HG03432 (cell line): ENCODE measurements around the gene CEP120.
"Not testable (repeated sequence)": the region's sequence is repeated elsewhere in the genome, so short reads cannot be mapped to it uniquely, and the experiment has no call there.

ENCODE experiments used
- ATAC-seq: cut with Tn5 transposase; IDR thresholded peaks from one replicate; pipeline ENCODE4 v1.9.1; 2021; ENCODE audit warnings: mild to moderate bottlenecking, moderate library complexity; ENCODE audit not compliant: unreplicated experiment

The CEP120 gene

GRCh38 chr5:123423278-123424149 lies at the start of gene CEP120:
CEP120 (minus strand) TSS chr5:123423403; CDS start chr5:123422998, 405 bp downstream.
- peak; percentile 98 for ATAC-seq

GRCh38 chr5:123472150-123472924 lies 49.1 kb upstream of the CEP120 start:
- ATAC-seq: no peak

- ATAC-seq: no peak
These were observed 48.2 kb upstream of the CEP120 start for GRCh38 chr5:123471385-123471784.

GRCh38 chr5:123466839-123467238 lies 43.6 kb upstream of the CEP120 start:
- not testable (repeated sequence) for ATAC-seq

GRCh38 chr5:123460296-123460729 lies 37.1 kb upstream of the CEP120 start:
- ATAC-seq: peak; percentile 51

GRCh38 chr5:123458994-123459393 lies 35.8 kb upstream of the CEP120 start:
- ATAC-seq: not testable (repeated sequence)

GRCh38 chr5:123456242-123456641 lies 33.0 kb upstream of the CEP120 start:
- ATAC-seq: no peak

GRCh38 chr5:123455640-123456039 lies 32.4 kb upstream of the CEP120 start:
- ATAC-seq: peak; percentile 86

GRCh38 chr5:123455095-123455494 lies 31.9 kb upstream of the CEP120 start:
- peak; percentile 71 for ATAC-seq

- no peak for ATAC-seq
These were observed 31.2 kb upstream of the CEP120 start for GRCh38 chr5:123454259-123454911.

GRCh38 chr5:123452401-123452800 lies 29.2 kb upstream of the CEP120 start:
- ATAC-seq: no peak

- ATAC-seq: no peak
These were observed 27.8 kb upstream of the CEP120 start for GRCh38 chr5:123451047-123451446.

GRCh38 chr5:123450640-123451039 lies 27.4 kb upstream of the CEP120 start:
- ATAC-seq: no peak

- no peak for ATAC-seq
These were observed 26.9 kb upstream of the CEP120 start for GRCh38 chr5:123450114-123450513.

GRCh38 chr5:123449424-123449974 lies 26.3 kb upstream of the CEP120 start:
- ATAC-seq: no peak

- ATAC-seq: no peak
These were observed 25.5 kb upstream of the CEP120 start for GRCh38 chr5:123448743-123449142.

- peak; percentile 92 for ATAC-seq
These were observed 24.9 kb upstream of the CEP120 start for GRCh38 chr5:123448017-123448617.

- no peak for ATAC-seq
These were observed 20.8 kb upstream of the CEP120 start for GRCh38 chr5:123444016-123444415.

- ATAC-seq: peak; percentile 75
These were observed 18.2 kb upstream of the CEP120 start for GRCh38 chr5:123441408-123441807.

GRCh38 chr5:123440456-123441181 lies 17.4 kb upstream of the CEP120 start:
- no peak for ATAC-seq
